Gastroesophageal sphincter (tissue), 4 donors: ENCODE measurements around the gene SAPCD1. TPM values are rescaled to one million over a fixed set of nuclear protein-coding genes. Genes with fewer than 3 reads are reported as not detected.

Source experiments
- ATAC-seq: fragments of 150-250 bp; one replicate; pipeline ENCODE4 v1.9.1; 2016; ENCODE audit warnings: mild to moderate bottlenecking, moderate library complexity
- H3K27ac ChIP-seq, 4 donors: fragments of 200-600 bp; sonication (generic) in 3 of 4; 1 replicate in 3 of 4; 2 replicates in 1 of 4; pipeline ENCODE4 v1.5.1; 2016 to 2019
- H3K27me3 ChIP-seq: fragments of 200-600 bp; sonication (generic); one replicate; pipeline ENCODE4 v1.5.1; 2019
- H3K36me3 ChIP-seq, 2 donors: fragments of 200-600 bp; sonication (generic); one replicate each; pipeline ENCODE4 v1.5.1; 2019; ENCODE audit warnings: control low read depth in 1 of 2
- H3K4me1 ChIP-seq, 3 donors: fragments of 200-600 bp; sonication (generic); 1 replicate in 2 of 3; 2 replicates in 1 of 3; pipeline ENCODE4 v1.5.1; 2016 to 2019; ENCODE audit warnings: control low read depth in 2 of 3
- H3K4me3 ChIP-seq, 2 donors: fragments of 200-600 bp; sonication (generic); one replicate each; pipeline ENCODE4 v1.5.1; 2019; ENCODE audit warnings: mild to moderate bottlenecking in 1 of 2, moderate library complexity in 1 of 2
- H3K9me3 ChIP-seq, 3 donors: fragments of 200-600 bp; sonication (generic); one replicate each; pipeline ENCODE4 v1.5.1; 2017 to 2019; ENCODE audit warnings: control low read depth in 2 of 3
- CTCF ChIP-seq, 4 experiments: fragments of 200-600 bp in 2 of 4; fragments of 450-650 bp in 2 of 4; sonication (generic) in 1 of 4; IDR thresholded peaks; one replicate each; pipeline ENCODE4 v1.5.1; 2017 to 2019; ENCODE audit warnings: antibody characterized with exemption in 4 of 4, mild to moderate bottlenecking in 2 of 4, moderate library complexity in 2 of 4
- EP300 ChIP-seq: sonication (generic); formaldehyde crosslinking; IDR thresholded peaks from one replicate; pipeline ENCODE4 v1.6.1; 2017; ENCODE audit warnings: antibody characterized with exemption, mild to moderate bottlenecking
- POLR2A ChIP-seq, 2 donors: fragments of 450-650 bp; IDR thresholded peaks; one replicate each; pipeline ENCODE4 v1.6.1; 2017; ENCODE audit warnings: antibody characterized with exemption in 2 of 2, mild to moderate bottlenecking in 2 of 2, moderate library complexity in 1 of 2
- POLR2AphosphoS5 ChIP-seq: sonication (generic); formaldehyde crosslinking; IDR thresholded peaks from one replicate; pipeline ENCODE4 v1.6.1; 2017; ENCODE audit warnings: antibody characterized with exemption
- WGBS, 2 donors: methylation state at CpG; one replicate each; pipeline ENCODE4 v1.1.5; 2018; ENCODE audit warnings: low coverage in 1 of 2; 5-methylcytosine and 5-hydroxymethylcytosine counted together
- total RNA-seq, 4 donors: library from RNA; depleted of rRNA; stranded (reverse); fragments of >200 nt; gene quantifications; one replicate each; pipeline ENCODE4 v1.1.0, GENCODE V29; 2016

SAPCD1 gene
- total RNA-seq, 4 donors from 2014 or later = 0.93 to 1.1 TPM; not detected in 2

- no peaks in the 10 kb centered on the region for H3K27me3 ChIP-seq
- TF ChIP-seq EP300 = no peak
- H3K27ac ChIP-seq = peak overlapping the region; percentile 94 to 99 (median 96)
- peak overlapping the region in 1 of 2 donors; percentile 80 for H3K4me3 ChIP-seq
- 84% methylated on average over 4 of the region's 11 CpGs; no CpG with 5 or more reads in 1 of the 2 donors for WGBS, 2 donors
- H3K4me1 ChIP-seq = peaks cover 0 to 79% (median 31%) of the 10 kb centered on the region in 3 donors
- H3K36me3 ChIP-seq = peaks cover 0 to 64% of the 10 kb centered on the region in 2 donors
- ATAC-seq = no peak
- H3K9me3 ChIP-seq = no peaks in the 10 kb centered on the region
These were observed 31.8 kb upstream of the SAPCD1 start for GRCh38 chr6:31730631-31731086.

- WGBS, 2 donors = 54 to 71% methylated on average over 2 to 3 of the region's 3 CpGs
These were observed 30.4 kb upstream of the SAPCD1 start for GRCh38 chr6:31732029-31732428.

GRCh38 chr6:31733734-31734133 lies 28.7 kb upstream of the SAPCD1 start:
- Histone ChIP-seq H3K27me3 (no peaks in the 10 kb centered on the region), H3K9me3 (no peaks in the 10 kb centered on the region), H3K27ac (peak overlapping the region in 3 of 4 donors; percentile 90 to 93 (median 92)), H3K4me3 (no peak overlapping the region), H3K4me1 (peaks cover 0 to 77% (median 24%) of the 10 kb centered on the region in 3 donors), H3K36me3 (peaks cover 0 to 38% of the 10 kb centered on the region in 2 donors)
- 58 to 85% methylated on average over 2 of the region's 4 CpGs for whole genome bisulfite sequencing, 2 donors
- no peak for TF ChIP-seq EP300
- no peak for TF ChIP-seq POLR2A (IDR thresholded peaks at IDR 0.05)
- no peak for TF ChIP-seq POLR2AphosphoS5
- TF ChIP-seq CTCF (IDR thresholded peaks at IDR 0.05) = no peak
- ATAC-seq = no peak

More at GRCh38 chr6:31732029-31732428, 30.4 kb upstream of the SAPCD1 start:
- H3K4me1 ChIP-seq = peaks cover 0 to 79% (median 35%) of the 10 kb centered on the region in 3 donors
- TF ChIP-seq POLR2A (IDR thresholded peaks at IDR 0.05) = no peak
- TF ChIP-seq EP300 = no peak
- TF ChIP-seq POLR2AphosphoS5 = no peak
- H3K4me3 ChIP-seq = no peak overlapping the region
- ATAC-seq = no peak
- no peaks in the 10 kb centered on the region for H3K9me3 ChIP-seq
- no peaks in the 10 kb centered on the region for H3K27me3 ChIP-seq
- peak overlapping the region in 2 of 4 donors; percentile 20 to 98 for H3K27ac ChIP-seq
- peaks cover 0 to 50% of the 10 kb centered on the region in 2 donors for H3K36me3 ChIP-seq

- 0 to 10% methylated on average over 2 of the region's 2 CpGs for WGBS, 2 donors
- peak overlapping the region; percentile 79 to 93 (median 91) for H3K27ac ChIP-seq
- H3K36me3 ChIP-seq = peaks cover 0 to 38% of the 10 kb centered on the region in 2 donors
- H3K9me3 ChIP-seq = no peaks in the 10 kb centered on the region
- no peaks in the 10 kb centered on the region for H3K27me3 ChIP-seq
- TF ChIP-seq POLR2A (IDR thresholded peaks at IDR 0.05) (no peak), EP300 (no peak), POLR2AphosphoS5 (no peak), CTCF (IDR thresholded peaks at IDR 0.05) (no peak)
- peak overlapping the region; percentile 61 to 71 for H3K4me3 ChIP-seq
- H3K4me1 ChIP-seq = peaks cover 1 to 78% (median 25%) of the 10 kb centered on the region in 3 donors
- no peak for ATAC-seq
These were observed 28.1 kb upstream of the SAPCD1 start for GRCh38 chr6:31734247-31734820.

GRCh38 chr6:31734821-31735406 lies 27.5 kb upstream of the SAPCD1 start:
- no peaks in the 10 kb centered on the region for H3K9me3 ChIP-seq
- TF ChIP-seq POLR2AphosphoS5 = no peak
- peak in 1 of 2 donors; percentile 16 for TF ChIP-seq POLR2A (IDR thresholded peaks at IDR 0.05)
- no peak for TF ChIP-seq EP300
- no peak for TF ChIP-seq CTCF (IDR thresholded peaks at IDR 0.05)
- peaks cover 0 to 38% of the 10 kb centered on the region in 2 donors for H3K36me3 ChIP-seq
- no peak for ATAC-seq
- 0% methylated on average over 1 to 14 of the region's 18 CpGs for WGBS, 2 donors
- H3K27ac ChIP-seq = peak overlapping the region; percentile 79 to 93 (median 91)
- no peaks in the 10 kb centered on the region for H3K27me3 ChIP-seq
- peak overlapping the region; percentile 61 to 71 for H3K4me3 ChIP-seq
- peaks cover 3 to 81% (median 26%) of the 10 kb centered on the region in 3 donors for H3K4me1 ChIP-seq
